HG03060 (cell line): ENCODE measurements around the gene CSMD2.
"Not testable (repeated sequence)": the region's sequence is repeated elsewhere in the genome, so short reads cannot be mapped to it uniquely, and the experiment has no call there.

ENCODE experiments used
- ATAC-seq: cut with Tn5 transposase; IDR thresholded peaks from one replicate; pipeline ENCODE4 v1.9.1; 2021; ENCODE audit warnings: low read depth, moderate number of reproducible peaks; ENCODE audit not compliant: unreplicated experiment

Gene CSMD2

DNA sequence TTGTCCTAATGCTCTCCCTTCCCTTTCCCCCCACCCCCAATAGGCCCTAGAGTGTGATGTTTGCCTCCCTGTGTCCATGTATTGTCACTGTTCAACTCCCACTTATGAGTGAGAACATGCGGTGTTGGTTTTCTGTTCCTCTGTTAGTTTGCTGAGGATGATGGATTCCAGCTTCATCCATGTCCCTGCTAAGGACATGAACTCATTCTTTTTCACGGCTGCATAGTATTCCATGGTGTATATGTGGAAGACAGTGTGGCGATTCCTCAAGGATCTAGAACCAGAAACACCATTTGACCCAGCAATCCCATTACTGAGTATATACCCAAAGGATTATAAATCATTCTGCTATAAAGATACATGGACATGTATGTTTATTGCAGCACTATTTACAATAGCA is 148.7 kb downstream of the CSMD2 start:
- ATAC-seq = not testable (repeated sequence)

- ATAC-seq = no peak
Observed at GRCh38 chr1:34013958-34014737, 150.9 kb downstream of the CSMD2 start.

DNA sequence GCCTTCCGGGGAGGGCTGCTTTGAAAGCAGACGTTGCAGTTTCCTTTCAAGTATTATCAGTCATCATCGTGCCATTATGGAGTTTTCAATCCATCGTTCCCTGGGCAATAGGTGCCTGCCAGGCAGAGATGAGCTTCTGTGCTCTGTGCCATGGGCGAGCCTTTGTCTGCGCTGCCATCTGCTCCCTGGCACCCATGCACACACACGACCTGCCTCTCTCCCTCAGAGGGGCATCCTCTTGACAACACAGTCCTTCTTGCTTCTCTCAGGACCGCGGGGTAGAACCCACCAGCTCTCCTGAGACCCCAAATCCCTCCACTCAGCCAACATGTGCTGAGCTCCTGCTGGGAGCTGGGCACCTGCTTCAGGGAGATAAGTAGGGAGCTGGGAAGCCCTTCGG is 151.9 kb downstream of the CSMD2 start:
- no peak for ATAC-seq

DNA sequence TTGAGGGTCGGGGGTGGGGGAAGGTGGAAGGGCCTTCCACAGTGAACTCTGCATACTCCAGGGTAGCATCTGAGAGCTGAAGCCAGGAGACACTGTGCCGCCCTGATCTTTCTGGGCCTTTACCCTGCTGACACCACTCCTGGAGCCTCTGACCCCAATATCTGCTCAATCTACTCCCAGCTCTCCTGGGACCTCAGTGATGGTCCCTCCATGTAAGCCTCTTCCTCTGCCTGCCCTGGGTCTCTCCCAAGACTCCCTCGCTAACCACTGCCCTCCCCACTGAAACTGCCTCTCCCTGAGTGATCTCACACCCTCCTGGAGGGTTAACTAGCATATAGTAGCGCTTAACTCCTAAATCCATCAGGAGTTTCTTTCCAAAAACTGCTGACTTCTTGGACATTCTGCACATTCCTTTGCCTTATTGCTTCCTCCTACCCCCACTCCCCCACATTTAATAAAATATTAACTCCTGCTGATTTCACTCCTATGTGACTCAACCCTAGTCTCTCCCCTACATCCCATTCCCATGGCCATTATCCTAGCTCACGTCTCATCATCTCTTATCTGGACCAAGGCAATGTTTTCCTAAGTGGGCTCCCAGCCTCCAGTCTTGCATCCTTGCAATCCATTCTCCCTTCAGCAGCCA is 155.6 kb downstream of the CSMD2 start:
- ATAC-seq = no peak

DNA sequence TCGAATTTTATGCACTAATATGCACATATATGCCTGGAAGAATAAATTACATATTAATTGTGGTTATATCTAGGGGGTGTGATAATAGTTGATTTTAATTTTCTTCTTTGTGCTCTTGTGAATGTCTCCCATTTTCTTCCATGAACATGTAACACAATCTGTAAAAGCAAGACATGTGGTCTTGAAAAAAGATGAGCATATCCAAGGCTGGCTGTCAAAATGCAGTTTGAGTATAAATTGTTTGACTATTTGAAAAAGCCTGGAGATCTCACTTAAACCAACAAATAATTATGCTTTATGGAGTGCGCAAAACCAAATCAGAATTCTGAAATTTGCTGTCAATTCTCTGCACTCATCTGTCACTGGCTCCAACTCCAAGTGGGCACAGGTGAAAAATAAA is 157.3 kb downstream of the CSMD2 start:
- ATAC-seq = no peak

DNA sequence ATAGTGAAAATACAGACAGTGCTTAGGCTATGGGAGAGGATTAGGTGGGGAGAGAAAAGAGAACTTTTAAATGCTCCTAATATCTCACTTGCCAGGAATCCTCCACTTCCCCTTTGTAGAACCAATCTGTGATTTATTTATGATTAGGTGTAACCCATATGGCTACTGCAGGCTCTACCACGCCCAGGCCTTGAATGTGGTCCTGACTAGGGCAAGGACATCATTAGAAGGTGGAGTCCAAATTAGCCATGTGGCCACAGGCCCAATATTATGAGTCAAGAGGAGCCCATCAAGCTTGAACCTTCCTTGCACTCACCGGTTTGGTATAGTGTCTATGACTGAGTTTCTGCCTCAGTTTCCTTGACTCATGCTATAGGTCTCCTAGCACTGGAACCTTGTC is 159.7 kb downstream of the CSMD2 start:
- ATAC-seq = no peak

DNA sequence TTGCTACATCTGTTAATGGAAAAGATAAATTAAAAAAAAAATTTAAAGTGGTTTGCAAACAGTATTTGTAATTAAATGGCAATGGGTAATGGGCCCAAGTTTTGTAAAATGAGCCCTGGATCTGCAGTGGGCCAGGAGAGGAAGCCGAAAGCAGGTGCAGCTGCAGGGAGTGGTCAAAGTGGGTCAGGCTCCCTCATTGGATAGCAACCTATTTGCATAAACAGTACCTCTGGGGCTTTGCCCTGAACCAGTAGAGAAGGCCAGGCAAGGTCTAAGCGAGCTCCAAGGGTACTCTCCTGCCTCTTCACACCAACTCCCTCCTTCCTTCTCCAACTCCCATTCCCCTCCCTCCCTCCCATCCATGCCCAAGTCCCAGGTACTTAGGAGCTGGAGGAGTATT is 162.2 kb downstream of the CSMD2 start:
- no peak for ATAC-seq

GRCh38 chr1:33997127-33998036 is 167.6 kb downstream of the CSMD2 start:
- no peak for ATAC-seq

GRCh38 chr1:33996281-33996680 is 168.7 kb downstream of the CSMD2 start:
- no peak for ATAC-seq

DNA sequence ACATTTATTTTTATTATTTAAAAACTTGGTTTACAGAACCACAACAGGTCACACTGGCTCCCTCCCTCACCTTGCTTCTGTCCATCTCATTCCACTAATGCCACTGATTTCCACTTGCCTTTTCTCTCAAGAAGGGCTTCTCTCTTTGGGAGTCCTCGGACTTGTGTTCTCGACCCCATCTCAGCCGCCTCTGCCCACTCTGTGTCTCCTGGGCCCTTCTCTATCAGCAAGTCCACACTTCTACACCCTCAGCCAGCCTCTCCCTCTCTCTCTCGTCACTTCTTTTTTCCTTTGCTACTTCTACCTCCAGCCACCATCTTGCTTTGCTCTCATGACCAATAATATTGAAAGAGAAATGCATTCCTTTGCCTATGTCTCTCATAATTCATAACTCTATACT is 171.7 kb downstream of the CSMD2 start:
- no peak for ATAC-seq

DNA sequence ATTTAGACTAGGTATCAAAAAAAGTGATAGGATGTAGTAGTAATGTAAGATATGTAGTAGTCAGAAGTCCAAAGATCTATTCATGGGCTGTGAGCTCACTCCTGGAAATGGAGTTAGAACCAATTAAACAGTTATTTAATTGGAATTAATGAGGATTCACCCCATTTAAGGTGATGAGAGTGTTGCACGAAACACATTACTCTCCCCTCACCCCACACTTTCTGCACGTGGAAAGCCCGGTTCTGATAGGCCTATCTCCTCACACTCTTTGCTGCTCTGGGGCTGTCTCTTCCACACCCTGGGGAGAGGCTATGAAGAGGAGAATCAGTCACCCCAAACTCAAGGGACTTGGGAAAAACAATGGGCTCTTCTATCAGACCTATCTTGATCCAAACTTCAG is 174.7 kb downstream of the CSMD2 start:
- no peak for ATAC-seq

DNA sequence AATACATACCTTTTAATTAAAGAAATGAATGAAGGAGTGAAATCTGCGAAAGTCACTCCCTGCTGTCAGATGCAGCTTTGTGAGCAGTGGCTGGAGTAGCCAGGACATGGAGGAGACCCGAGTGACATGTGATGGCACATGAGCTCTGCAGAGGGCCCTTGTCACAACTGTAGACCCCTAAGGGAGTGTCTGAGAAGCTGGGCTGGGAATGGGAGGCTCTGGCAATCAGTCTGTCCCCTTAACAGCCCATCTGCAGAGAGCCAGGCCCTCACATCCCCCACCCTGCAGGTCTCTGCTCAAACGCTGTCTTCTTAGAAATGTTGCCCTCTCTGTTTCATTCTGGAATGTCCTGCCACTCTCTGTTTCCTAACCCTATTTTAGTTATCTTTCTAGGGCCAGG is 176.9 kb downstream of the CSMD2 start:
- ATAC-seq = no peak

DNA sequence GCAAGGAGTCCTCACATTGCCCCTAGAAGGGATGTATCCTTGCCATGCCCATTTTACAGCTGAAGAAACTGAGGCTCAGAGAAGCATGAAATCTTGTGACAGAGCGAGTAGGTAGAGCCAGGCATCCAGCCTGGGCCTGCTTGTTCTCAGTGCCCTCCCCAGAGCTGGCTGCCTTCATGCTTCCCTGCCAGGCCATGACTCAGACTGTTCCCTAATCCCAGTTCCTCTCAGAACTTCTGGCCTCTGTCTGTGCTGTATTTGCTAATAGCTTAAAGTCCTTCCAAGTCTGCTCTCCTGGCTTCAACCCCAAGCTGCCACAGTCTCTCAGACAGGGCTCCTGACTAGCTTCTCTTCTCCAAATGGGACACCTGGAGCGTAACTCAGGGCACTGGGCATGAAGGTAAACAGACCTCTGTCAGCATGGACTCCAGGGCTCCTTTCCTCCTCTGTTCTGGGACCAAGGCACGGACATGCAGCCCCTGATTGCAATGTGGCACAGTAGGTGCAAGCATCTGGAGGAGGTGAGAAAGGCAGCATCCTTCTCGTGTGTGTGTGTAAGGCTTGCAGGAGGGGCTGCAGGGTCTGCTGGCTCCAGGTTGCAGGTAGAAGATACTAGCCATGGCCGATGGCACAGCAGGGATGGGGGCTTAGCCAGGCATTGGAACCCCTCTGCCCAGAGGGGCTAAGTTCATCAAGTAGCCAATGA is 178.5 kb downstream of the CSMD2 start:
- ATAC-seq = no peak

- ATAC-seq = no peak
Observed at GRCh38 chr1:33985656-33986055, 179.4 kb downstream of the CSMD2 start.

GRCh38 chr1:33984906-33985565 is 180.0 kb downstream of the CSMD2 start:
- no peak for ATAC-seq

DNA sequence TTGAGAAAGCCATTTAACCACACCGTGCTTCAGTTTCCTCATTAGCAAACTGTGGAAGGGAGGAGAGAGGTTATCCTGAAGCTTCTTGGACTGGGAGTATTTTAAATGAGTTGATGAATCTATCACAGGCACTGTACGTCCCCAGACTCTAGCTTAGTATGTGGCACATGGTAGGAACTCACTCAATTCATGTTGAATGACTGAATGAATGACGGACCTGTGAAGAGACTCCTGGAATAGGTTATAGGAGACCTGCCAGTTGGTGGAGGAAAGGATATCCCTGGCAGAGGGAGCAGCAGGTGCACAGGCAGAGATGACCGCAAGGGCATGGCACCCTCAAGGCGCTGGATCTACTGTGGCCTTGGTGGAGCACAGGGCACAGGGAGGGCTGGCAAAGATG is 182.6 kb downstream of the CSMD2 start:
- ATAC-seq = no peak

DNA sequence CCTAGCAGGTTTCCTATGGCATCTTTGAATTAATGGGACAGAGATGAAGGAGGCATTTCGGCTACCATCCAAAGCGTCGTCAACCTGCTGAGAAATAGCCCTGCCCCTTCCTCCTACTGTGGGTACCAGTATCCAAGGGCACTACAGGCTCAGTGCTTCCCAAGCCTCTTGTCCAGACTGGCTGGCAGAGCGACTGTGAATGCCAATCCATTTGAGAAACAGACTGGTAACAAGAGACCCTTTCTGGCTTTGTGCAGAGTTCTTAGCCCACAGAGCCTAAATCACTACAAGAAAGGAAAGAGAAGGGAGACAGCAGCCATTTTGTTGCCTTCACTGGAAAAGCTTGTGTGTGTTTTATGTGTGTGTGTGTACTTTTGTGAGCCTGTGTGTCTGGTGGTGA is 185.7 kb downstream of the CSMD2 start:
- no peak for ATAC-seq

DNA sequence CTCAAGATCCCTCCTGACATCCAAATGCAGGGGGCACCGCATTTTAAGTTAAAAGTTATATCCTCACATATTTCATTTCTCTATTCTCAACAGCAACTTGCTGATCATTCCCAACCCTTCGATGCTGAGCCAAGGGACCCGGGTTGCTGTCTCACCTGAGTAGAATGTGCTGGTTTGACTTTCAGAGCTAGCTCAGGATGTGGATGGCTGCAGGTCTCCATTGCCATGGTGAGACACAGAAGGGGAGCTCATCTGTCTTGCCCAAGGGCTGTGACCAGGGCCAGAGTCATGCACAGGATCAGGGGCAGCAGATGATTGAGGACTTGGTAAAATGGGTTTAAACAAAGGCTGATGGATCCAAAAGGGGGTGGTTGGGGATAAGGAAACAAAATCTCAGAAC is 189.1 kb downstream of the CSMD2 start:
- no peak for ATAC-seq

DNA sequence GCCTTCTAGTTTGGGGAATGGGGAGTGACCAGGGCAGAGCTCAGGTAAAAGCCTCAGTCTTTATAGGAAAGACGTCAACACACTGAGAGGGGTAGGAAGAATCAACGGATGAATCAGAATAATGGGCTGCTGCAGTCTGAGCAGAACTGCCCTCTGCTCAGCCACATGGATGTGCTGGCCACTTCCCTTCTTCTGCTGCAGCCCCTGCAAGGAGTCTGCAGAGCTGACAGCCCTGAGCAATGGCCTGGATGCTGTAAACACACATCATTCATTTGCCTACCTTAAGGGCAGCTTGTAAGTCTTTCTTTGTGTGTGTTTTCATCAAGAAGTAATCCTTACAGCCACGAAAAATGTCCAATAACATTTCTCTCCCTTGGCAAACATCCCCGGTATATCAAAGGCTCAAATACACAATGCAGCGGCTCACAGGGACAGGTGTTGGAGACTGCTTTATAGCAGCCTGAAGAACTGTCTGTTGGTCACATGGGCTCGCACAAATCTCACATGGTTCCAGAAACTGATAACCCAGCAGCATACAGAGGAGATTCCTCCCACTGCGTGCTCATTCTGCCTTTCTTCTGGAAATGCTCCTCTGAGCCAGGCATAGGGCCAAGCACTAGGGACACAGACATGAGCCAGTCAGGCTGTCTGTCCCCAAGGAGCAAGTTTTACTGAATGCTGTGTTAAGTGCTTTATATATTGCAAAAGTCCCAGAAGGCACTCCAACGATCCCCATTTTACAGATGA is 191.1 kb downstream of the CSMD2 start:
- ATAC-seq = no peak
